GM19324 (cell line): ENCODE measurements around the gene COL25A1.

Experiments used
- ATAC-seq: cut with Tn5 transposase; IDR thresholded peaks from one replicate; pipeline ENCODE4 v1.9.1; 2021; ENCODE audit warnings: mild to moderate bottlenecking, moderate library complexity; ENCODE audit not compliant: unreplicated experiment, low FRiP score

COL25A1 gene

GRCh38 chr4:109216085-109216696, 86.3 kb downstream of the COL25A1 start:
- no peak for ATAC-seq

GRCh38 chr4:109215506-109215905, 87.0 kb downstream of the COL25A1 start:
- ATAC-seq = no peak

GRCh38 chr4:109214622-109215301, 87.7 kb downstream of the COL25A1 start:
- no peak for ATAC-seq

DNA sequence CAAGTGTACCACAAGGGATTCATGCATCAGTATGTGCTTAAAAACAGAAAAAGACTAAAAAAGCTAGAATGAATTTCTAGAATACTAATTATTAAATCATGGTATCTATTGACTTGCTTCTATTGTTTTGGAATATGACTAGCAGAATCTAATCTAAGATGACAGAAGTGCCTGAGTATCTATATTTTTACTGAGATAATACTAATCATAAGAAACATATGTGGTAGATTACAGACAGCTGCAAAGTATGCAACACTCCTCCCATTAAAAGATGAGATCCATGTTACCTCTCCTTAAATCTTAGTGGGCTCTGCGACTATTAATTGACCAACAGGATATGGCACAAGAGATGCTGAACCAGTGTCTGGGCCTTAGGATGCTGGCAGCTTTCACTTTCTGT, 89.4 kb downstream of the COL25A1 start:
- ATAC-seq = no peak

DNA sequence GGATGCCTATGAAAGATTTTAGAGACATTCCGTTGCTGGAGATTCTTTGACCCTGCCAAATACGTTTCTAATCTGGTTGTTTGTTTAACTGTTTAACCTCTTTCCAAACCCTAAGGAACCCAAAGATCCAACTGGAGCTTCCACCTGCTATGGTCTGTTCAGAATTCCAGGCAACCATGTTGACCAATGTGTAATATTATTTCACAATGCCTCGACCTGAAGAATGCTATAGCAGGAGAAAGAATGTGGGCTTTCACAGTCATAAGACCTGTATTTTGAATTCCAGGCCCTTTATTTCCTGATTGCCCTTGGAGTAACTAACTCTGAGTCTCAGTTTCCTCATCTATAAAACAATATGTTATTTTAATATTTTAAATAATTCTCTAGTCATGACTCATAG, 90.8 kb downstream of the COL25A1 start:
- ATAC-seq = no peak

- ATAC-seq = no peak
Measured at GRCh38 chr4:109209647-109210046, 92.8 kb downstream of the COL25A1 start.

DNA sequence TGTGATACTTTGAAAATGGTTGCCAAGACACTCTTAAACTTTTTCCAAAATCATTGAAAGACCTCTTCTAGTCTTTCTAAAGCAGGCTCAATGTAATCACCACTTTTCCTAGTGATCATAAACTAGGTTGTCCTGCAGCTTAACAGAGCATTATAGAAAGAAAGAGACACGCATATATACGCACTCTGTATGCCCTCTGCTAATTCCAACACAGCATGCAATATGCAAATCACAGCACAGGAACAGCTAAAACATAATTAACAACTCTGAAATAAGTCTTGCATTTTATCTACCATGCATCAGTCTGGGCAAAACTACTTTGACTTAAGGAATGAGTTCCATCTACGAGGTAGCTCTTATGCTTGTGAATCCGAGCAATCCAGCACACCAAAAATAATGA, 94.6 kb downstream of the COL25A1 start:
- ATAC-seq = no peak

DNA sequence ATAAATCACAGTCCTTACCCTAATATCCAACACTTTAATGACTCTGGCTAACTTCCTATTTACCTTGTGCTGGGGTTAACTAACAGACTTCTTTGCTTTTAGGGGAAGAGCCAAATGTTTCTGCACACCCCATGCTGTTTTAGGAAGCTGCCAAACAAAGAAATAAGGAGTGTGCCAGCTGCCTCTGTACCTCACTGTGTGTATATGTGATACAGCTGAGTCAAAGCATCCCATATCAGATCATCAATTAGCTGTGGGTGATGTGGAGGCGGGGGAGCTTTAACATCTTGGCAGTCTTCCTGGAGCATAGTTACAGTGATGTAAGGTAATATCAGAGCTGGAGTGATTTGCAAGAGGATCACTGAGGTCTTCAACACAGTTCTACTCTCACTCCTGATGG, 95.4 kb downstream of the COL25A1 start:
- ATAC-seq = no peak

GRCh38 chr4:109206620-109207019, 95.8 kb downstream of the COL25A1 start:
- ATAC-seq = no peak

DNA sequence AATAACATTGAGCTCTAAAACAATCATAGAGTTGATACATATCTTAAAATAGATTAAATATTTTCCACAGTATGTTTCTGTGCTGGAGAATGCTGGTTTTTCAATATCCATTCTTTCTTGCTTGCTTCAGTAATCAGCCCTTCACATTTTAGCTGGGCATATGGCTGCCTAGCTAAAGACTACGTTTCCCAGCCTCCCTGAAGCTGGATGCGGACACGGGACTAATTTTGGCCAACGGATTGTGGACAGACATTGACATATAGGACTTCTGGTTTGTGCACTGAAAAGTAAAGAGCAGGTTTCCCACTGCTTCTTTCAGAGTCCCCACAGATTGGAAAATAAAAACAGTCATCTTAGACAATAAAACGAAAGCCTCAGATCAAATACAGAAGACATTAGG, 97.3 kb downstream of the COL25A1 start:
- ATAC-seq = no peak

- no peak for ATAC-seq
Measured at GRCh38 chr4:109199585-109199984, 102.9 kb downstream of the COL25A1 start.

DNA sequence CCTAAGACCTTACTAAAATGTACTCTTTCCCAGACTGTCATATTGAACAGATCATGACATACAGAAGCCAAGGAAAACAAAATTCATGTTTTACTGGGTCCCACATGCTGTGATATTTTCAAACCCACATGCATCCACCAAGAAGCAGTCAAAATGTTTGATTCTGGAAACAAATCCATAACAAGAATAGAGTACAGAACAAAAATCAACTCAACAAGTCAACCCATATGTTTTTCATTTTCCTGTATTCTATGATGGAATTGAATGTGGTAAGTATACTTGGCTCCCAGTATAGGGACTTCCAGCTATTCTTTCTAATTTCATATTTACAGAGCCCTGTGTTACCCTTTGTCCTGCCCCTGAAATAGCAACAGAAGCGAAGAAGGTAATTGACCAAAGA, 106.8 kb downstream of the COL25A1 start:
- ATAC-seq = no peak

DNA sequence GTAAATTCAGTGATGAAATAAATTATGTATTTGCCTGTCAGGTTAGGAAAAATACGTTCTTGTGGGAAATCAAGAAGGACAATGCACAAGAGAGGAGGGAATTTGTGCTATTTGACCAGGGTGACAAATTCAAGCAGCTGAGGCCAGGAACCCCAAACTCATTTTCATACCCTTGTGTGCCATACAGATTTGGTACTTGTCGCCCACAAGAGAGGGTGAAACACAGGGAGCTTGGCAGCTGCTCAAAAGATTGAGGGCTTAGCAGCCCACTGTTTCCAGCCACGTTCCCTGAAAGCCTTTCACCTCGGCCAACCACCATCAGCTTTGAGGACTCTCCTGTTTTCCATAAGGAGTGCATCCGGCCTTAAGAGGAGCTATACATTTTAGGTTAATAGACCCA, 111.2 kb downstream of the COL25A1 start:
- no peak for ATAC-seq

GRCh38 chr4:109186458-109186945, 116.0 kb downstream of the COL25A1 start:
- ATAC-seq = no peak

GRCh38 chr4:109185951-109186350, 116.5 kb downstream of the COL25A1 start:
- no peak for ATAC-seq

DNA sequence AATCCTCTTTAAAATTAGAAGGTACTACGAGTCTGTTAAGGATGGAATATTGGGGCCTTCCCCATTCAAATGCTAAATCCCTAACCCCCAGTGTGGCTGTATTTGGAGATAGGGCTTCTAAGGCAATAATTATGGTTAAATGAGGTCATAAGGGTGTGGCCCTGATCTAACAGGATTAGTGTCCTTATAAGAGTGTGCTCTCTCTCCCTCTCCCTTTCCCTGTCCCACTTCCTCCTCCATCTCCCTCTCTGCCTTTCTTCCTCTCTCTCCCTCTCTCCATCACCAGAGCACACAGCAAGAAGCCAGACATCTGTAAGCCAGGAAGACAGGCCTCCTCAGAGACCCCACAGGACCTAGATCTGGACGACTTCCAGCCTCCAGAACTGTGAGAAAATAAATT, 116.9 kb downstream of the COL25A1 start:
- ATAC-seq = no peak

DNA sequence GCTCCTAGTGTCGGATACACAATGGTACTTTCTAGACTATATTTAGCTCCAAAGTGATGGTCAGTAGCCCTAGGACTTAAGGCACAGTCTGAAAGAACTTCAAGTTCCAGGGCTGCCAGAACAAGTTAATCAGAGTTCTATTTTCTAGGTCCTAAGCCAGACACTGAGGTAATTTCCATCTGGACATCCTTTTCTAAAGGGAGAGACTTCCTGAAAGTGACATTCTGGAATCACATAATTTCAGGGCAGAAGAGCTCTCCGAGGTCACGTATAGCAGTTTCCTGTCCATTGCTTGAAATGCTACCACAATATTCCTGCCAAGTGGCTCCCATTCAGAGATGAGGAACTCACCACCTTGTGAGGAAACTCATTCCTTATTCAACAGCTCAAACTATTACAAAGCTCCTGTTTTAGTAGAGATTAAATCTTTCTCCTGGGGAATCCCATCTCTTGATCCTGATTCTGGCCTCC, 117.9 kb downstream of the COL25A1 start:
- no peak for ATAC-seq

DNA sequence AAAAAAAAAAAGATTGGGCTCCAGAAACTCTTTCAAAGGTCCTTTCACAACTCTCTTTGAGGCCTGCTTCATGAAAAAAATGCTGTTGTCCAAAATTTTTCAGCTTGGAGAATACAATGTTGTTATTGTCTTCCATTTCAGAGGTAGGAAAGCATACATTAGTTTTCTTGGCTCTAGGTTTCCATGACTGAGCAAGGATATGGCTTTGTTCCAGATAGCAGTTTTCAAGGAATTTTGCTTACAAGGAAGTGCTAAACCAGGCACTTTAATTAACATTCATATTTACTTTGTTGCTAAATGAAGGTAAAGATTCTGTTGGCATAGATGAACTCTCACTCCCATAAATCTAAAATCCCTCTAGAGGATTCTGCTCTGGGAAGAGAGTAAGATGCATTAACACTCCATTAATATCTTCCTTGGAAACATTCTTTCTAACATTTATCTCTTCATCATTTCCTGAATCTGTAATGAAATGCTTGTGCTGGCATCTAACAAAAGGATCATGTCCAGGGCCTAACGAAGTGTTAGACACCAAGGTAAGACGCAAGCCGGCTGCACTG, 118.4 kb downstream of the COL25A1 start:
- no peak for ATAC-seq

GRCh38 chr4:109182696-109183095, 119.8 kb downstream of the COL25A1 start:
- ATAC-seq = no peak

DNA sequence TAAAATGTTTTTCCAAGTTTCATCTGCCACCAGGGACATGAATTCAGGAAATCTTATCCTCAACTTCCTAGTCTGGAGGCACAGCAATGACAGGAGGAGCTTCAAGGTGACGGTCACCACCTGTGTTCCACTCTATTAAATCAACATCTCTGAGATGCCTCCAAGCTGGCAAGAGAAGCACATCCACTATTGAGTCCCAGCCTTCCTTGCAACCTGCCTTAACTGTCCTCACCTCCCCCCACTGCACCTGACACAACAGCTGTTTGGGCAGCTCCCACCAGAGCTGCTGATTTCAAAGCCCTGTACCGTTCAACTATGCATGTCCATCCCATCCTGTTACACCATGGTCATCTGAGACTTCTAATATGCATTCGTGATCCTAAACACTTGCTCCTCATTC, 123.4 kb downstream of the COL25A1 start:
- no peak for ATAC-seq

- ATAC-seq = no peak
Measured at GRCh38 chr4:109177096-109177810, 125.2 kb downstream of the COL25A1 start.
